IMR-90 (cell line): ENCODE results near the gene TRPM3. TPM values are rescaled to one million over a fixed set of nuclear protein-coding genes. Genes with fewer than 3 reads are reported as not detected.
A peak's percentile ranks its signal among the peaks of the same experiment; 100 is the strongest.

Experiments used
- ATAC-seq: fragments of 200-7000 bp; cut with Tn5 transposase; 2 replicates; pipeline ENCODE4 v1.9.1; 2020; ENCODE audit warnings: low read depth, mild to moderate bottlenecking, moderate library complexity
- Bru-seq: library from RNA; stranded (reverse); fragments of 400-500 nt; gene quantifications from one replicate; lab custom pipeline; 2021; lab: Mats Ljungman, UMichigan
- BruChase-seq, 2 experiments: library from RNA; stranded (reverse); fragments of 400-500 nt; gene quantifications; one replicate each; lab custom pipeline; 2021; lab: Mats Ljungman, UMichigan
- BruUV-seq: library from RNA; stranded (reverse); fragments of 400-500 nt; replicated peaks from 2 replicates; lab custom pipeline; 2021; lab: Mats Ljungman, UMichigan
- CTCF ChIA-PET: fragments of 300-600 bp; formaldehyde crosslinking; extraction: SDS; loops from one replicate; lab custom pipeline; 2021; ENCODE audit warnings: antibody characterized with exemption; lab: Yijun Ruan, JAX
- POLR2A ChIA-PET: fragments of 300-600 bp; sonication (Branson Sonifier 250); formaldehyde crosslinking; loops from one replicate; lab custom pipeline; 2022; ENCODE audit warnings: antibody characterized with exemption; ENCODE audit not compliant: unreplicated experiment; lab: Charles Lee
- DNase-seq: peaks from one replicate; pipeline ENCODE4 v3.0.0; 2013
- H2AFZ ChIP-seq: replicated peaks from 2 replicates; pipeline ENCODE3; 2013; ENCODE audit warnings: low read length, mild to moderate bottlenecking; ENCODE audit not compliant: poor library complexity
- H2AK5ac ChIP-seq: 2 replicates; pipeline ENCODE4 v1.6.1; 2013; ENCODE audit warnings: low read depth, low read length, inconsistent platforms
- H2AK9ac ChIP-seq: replicated peaks from 2 replicates; pipeline ENCODE3; 2013; ENCODE audit warnings: mild to moderate bottlenecking, low read depth, low read length, moderate library complexity; ENCODE audit not compliant: poor library complexity
- H2BK120ac ChIP-seq: 2 replicates; pipeline ENCODE4 v1.6.1; 2013; ENCODE audit warnings: low read depth, low read length, inconsistent platforms
- H2BK15ac ChIP-seq: 3 replicates; pipeline ENCODE4 v1.6.1; 2013; ENCODE audit warnings: low read depth, low read length, inconsistent platforms
- H2BK20ac ChIP-seq: 2 replicates; pipeline ENCODE4 v1.6.1; 2013; ENCODE audit warnings: low read depth, mild to moderate bottlenecking, inconsistent platforms, low read length, moderate library complexity
- H2BK5ac ChIP-seq: 2 replicates; pipeline ENCODE4 v1.6.1; 2013; ENCODE audit warnings: mild to moderate bottlenecking, low read depth, low read length, inconsistent platforms; ENCODE audit not compliant: poor library complexity, severe bottlenecking
- H3K14ac ChIP-seq: replicated peaks from 2 replicates; pipeline ENCODE4 v1.6.1; 2013; ENCODE audit warnings: low read depth, low read length, inconsistent platforms
- H3K18ac ChIP-seq: 2 replicates; pipeline ENCODE4 v1.6.1; 2013; ENCODE audit warnings: low read depth, low read length, control low read depth
- H3K23ac ChIP-seq: 2 replicates; pipeline ENCODE4 v1.6.1; 2013; ENCODE audit warnings: low read depth, low read length, inconsistent platforms
- H3K27ac ChIP-seq: 2 replicates; pipeline ENCODE4 v1.5.1; 2013; ENCODE audit warnings: mild to moderate bottlenecking, control low read depth, low read length; ENCODE audit not compliant: insufficient read depth
- H3K27me3 ChIP-seq: 2 replicates; pipeline ENCODE4 v1.6.1; 2013; ENCODE audit warnings: low read length; ENCODE audit not compliant: control insufficient read depth, insufficient read depth
- H3K36me3 ChIP-seq: 2 replicates; pipeline ENCODE4 v1.6.1; 2013; ENCODE audit warnings: low read length, mixed read lengths; ENCODE audit not compliant: control insufficient read depth, insufficient read depth
- H3K4ac ChIP-seq: 2 replicates; pipeline ENCODE4 v1.6.1; 2013; ENCODE audit warnings: low read depth, low read length, inconsistent platforms
- H3K4me1 ChIP-seq: 2 replicates; pipeline ENCODE4 v1.6.1; 2013; ENCODE audit warnings: low read length, mixed read lengths; ENCODE audit not compliant: control insufficient read depth, insufficient read depth
- H3K4me2 ChIP-seq: 2 replicates; pipeline ENCODE4 v1.6.1; 2013; ENCODE audit warnings: low read depth, mild to moderate bottlenecking, control low read depth, low read length, moderate library complexity
- H3K4me3 ChIP-seq: 2 replicates; pipeline ENCODE4 v1.5.1; 2013; ENCODE audit warnings: low read depth, mild to moderate bottlenecking, control low read depth, low read length, moderate library complexity; ENCODE audit not compliant: insufficient read depth
- H3K56ac ChIP-seq: 2 replicates; pipeline ENCODE4 v1.6.1; 2013; ENCODE audit warnings: low read length, inconsistent platforms; ENCODE audit not compliant: insufficient read depth; ENCODE audit errors: extremely low read depth
- H3K79me1 ChIP-seq, 2 experiments: 2 replicates each; pipeline ENCODE4 v1.6.1; 2013; ENCODE audit warnings: low read length in 2 of 2, inconsistent platforms in 1 of 2, low read depth in 1 of 2
- H3K9ac ChIP-seq: 2 replicates; pipeline ENCODE4 v1.6.1; 2013; ENCODE audit warnings: low read depth, low read length, control low read depth
- H3K9me1 ChIP-seq: 2 replicates; pipeline ENCODE4 v1.6.1; 2013; ENCODE audit warnings: low read length, inconsistent platforms; ENCODE audit not compliant: insufficient read depth
- H3K9me3 ChIP-seq: 2 replicates; pipeline ENCODE4 v1.6.1; 2013; ENCODE audit warnings: low read length; ENCODE audit not compliant: control insufficient read depth, insufficient read depth
- H4K20me1 ChIP-seq: 2 replicates; pipeline ENCODE4 v1.6.1; 2013; ENCODE audit warnings: low read length, inconsistent platforms; ENCODE audit not compliant: insufficient read depth
- H4K5ac ChIP-seq: 2 replicates; pipeline ENCODE4 v1.6.1; 2013; ENCODE audit warnings: mild to moderate bottlenecking, low read depth, low read length, control low read depth
- H4K8ac ChIP-seq, 2 experiments: 2 replicates each; pipeline ENCODE4 v1.6.1; 2013; ENCODE audit warnings: low read depth in 2 of 2, low read length in 2 of 2, control low read depth in 1 of 2, inconsistent platforms in 1 of 2
- H4K91ac ChIP-seq: 2 replicates; pipeline ENCODE4 v1.6.1; 2013; ENCODE audit warnings: low read depth, low read length, inconsistent platforms; ENCODE audit not compliant: insufficient read depth
- BHLHE40 ChIP-seq: fragments of 150-350 bp; IDR thresholded peaks from 2 replicates; pipeline ENCODE4 v1.6.1; 2016; ENCODE audit warnings: mild to moderate bottlenecking, low read depth, low read length
- CEBPB ChIP-seq: IDR thresholded peaks from 2 replicates; pipeline ENCODE4 v1.6.1; 2012; ENCODE audit warnings: low read depth, low read length, improper control_type of control experiment
- CTCF ChIP-seq: conservative IDR thresholded peaks from 2 replicates; pipeline ENCODE4 v1.5.1; 2012; ENCODE audit warnings: mild to moderate bottlenecking, low read depth, low read length, improper control_type of control experiment
- MAFK ChIP-seq: IDR thresholded peaks from 2 replicates; pipeline ENCODE4 v1.6.1; 2012; ENCODE audit warnings: low read depth, low read length, improper control_type of control experiment
- MAZ ChIP-seq: IDR thresholded peaks from 2 replicates; pipeline ENCODE4 v1.6.1; 2012; ENCODE audit warnings: low read depth, mild to moderate bottlenecking, low read length, improper control_type of control experiment, moderate library complexity, borderline replicate concordance
- WGBS, 2 experiments: methylation state at CpG; one replicate each; pipeline versions ENCODE4 v1.1.5 to v1.1.7; 2013; ENCODE audit warnings: missing lambda C conversion rate in 2 of 2; ENCODE audit not compliant: insufficient read length in 1 of 2; ENCODE audit errors: extremely low coverage in 2 of 2; 5-methylcytosine and 5-hydroxymethylcytosine counted together
- dilution Hi-C: fragments of 300-500 bp; cut with HindIII; formaldehyde crosslinking; loops from one replicate; pipeline ENCODE4 v1.14.3; 2018; ENCODE audit warnings: low sequenced_read_pairs; ENCODE audit not compliant: unreplicated experiment
- in situ Hi-C: fragments of 300-500 bp; cut with MboI; formaldehyde crosslinking; loops from 3 replicates; pipeline ENCODE4 v1.14.3; 2019; ENCODE audit warnings: low sequenced_read_pairs, inconsistent platforms, mixed read lengths
- intact Hi-C: fragments of 100-400 bp; cut with micrococcal nuclease; formaldehyde crosslinking; loops from 2 replicates; pipeline ENCODE4 v1.10.0; 2022
- long read RNA-seq: library from polyadenylated mRNA; unstranded; transcript quantifications from one replicate; pipeline ENCODE4 v2.0.0, GENCODE V29; 2021; ENCODE audit not compliant: unreplicated experiment
- polyA plus RNA-seq, 3 experiments: library from polyadenylated mRNA; depleted of rRNA; stranded (reverse); fragments of >200 nt; gene quantifications; 2 replicates each; pipeline ENCODE4 v1.2.3, GENCODE V29; 2012; ENCODE audit warnings: low replicate concordance in 1 of 3
- total RNA-seq: library from RNA; depleted of rRNA; stranded (reverse); fragments of >200 nt; gene quantifications from 2 replicates; pipeline ENCODE4 v1.2.3, GENCODE V29; 2012; rRNA removed

Gene TRPM3
- total RNA-seq (not detected in 2 replicates), polyA plus RNA-seq (2012; rRNA removed) (not detected in 2 replicates), Bru-seq, nascent RNA (percentile 1 among the genes with signal in this experiment), BruChase-seq, experiment 1, labeled RNA remaining after a 6-hour chase (percentile 4 among the genes with signal in this experiment), BruChase-seq, experiment 2, labeled RNA remaining after a 2-hour chase (percentile 5 among the genes with signal in this experiment)
- polyA plus RNA-seq (2012; cell fraction: cytosol; rRNA removed), result not detected in 2 replicates
- not detected in 2 replicates for polyA plus RNA-seq (2012; cell fraction: nucleus; rRNA removed; ENCODE audit: low replicate concordance)
- long read RNA-seq, result 0 reads

- no peak within 1 kb of the TSS for H3K56ac ChIP-seq
- no TSS peak for BruUV-seq
- H3K27ac ChIP-seq, result no peak within 1 kb of the TSS
- H2BK20ac ChIP-seq, result no peak within 1 kb of the TSS
- dilution Hi-C loops, result no loop called here
- H3K27me3 ChIP-seq, result peaks cover 6% of the 10 kb centered on the region; the same call in 1 of the 2 replicates
- no peak within 1 kb of the TSS for H3K4ac ChIP-seq
- H3K9me1 ChIP-seq, result no peaks in the 10 kb centered on the region
- no peaks in the 10 kb centered on the region for H3K4me1 ChIP-seq
- H3K4me3 ChIP-seq, result no peak within 1 kb of the TSS
- H3K36me3 ChIP-seq, result no peaks in the 10 kb centered on the region
- no peaks in the 10 kb centered on the region for H3K9me3 ChIP-seq
- H3K79me1 ChIP-seq, result no peaks in the 10 kb centered on the region
- in situ Hi-C loops, result no loop called here
- ChIA-PET CTCF (no interaction called here), POLR2A (no interaction called here)
- H3K4me2 ChIP-seq, result no peak within 1 kb of the TSS
- no CpG with 5 or more reads among the region's 19 CpGs for WGBS, 2 experiments
- no peak for TF ChIP-seq BHLHE40
- TF ChIP-seq CTCF, result no peak
- no peak for TF ChIP-seq CEBPB
- no peak for TF ChIP-seq MAFK
- no peak for TF ChIP-seq MAZ
- ATAC-seq (no peak), DNase-seq (no peak)
- no peak within 1 kb of the TSS for H2BK120ac ChIP-seq
- H2AFZ ChIP-seq, result peak within 1 kb of the TSS; percentile 32
- H2AK5ac ChIP-seq, result no peak within 1 kb of the TSS
- H2AK9ac ChIP-seq, result no peak within 1 kb of the TSS
- no peak within 1 kb of the TSS for H2BK15ac ChIP-seq
- H4K8ac ChIP-seq, result no peak within 1 kb of the TSS
- H2BK5ac ChIP-seq, result no peak within 1 kb of the TSS
- H4K91ac ChIP-seq, result no peak within 1 kb of the TSS
- H4K20me1 ChIP-seq, result no peaks in the 10 kb centered on the region
- no peak within 1 kb of the TSS for H3K14ac ChIP-seq
- H4K5ac ChIP-seq, result no peak within 1 kb of the TSS
- intact Hi-C loops, result no loop called here
- no peak within 1 kb of the TSS for H3K9ac ChIP-seq
- H3K23ac ChIP-seq, result no peak within 1 kb of the TSS
- H3K18ac ChIP-seq, result no peak within 1 kb of the TSS
Observed at GRCh38 chr9:71121275-71122021, at the start of gene TRPM3. TRPM3 (minus strand) TSS chr9:71121621; CDS start chr9:71121354, 267 bp downstream.
